ENCODE measurements around the gene ULK1.

GRCh38 chr12:131893605-131894312, 663 bp upstream of the ULK1 start:
- no peak for TF ChIP-seq ATF2 (CRISPR knock-in tag; IDR thresholded peaks at IDR 0.05; ENCODE audit: borderline replicate concordance, low read depth)
- TF ChIP-seq CTCF (IDR thresholded peaks at IDR 0.05): no peak
- TF ChIP-seq NR2C2 (CRISPR knock-in tag; IDR thresholded peaks at IDR 0.05): no peak
- no peak for TF ChIP-seq GABPB1 (CRISPR knock-in tag; IDR thresholded peaks at IDR 0.05)
- TF ChIP-seq CREB1 (CRISPR knock-in tag; IDR thresholded peaks at IDR 0.05): no peak
- TF ChIP-seq MLX (CRISPR knock-in tag; IDR thresholded peaks at IDR 0.05): no peak
- no peak for TF ChIP-seq E2F1 (CRISPR knock-in tag; IDR thresholded peaks at IDR 0.05)
- TF ChIP-seq CBFB (CRISPR knock-in tag; IDR thresholded peaks at IDR 0.05; ENCODE audit: low read depth): no peak
- no peak for TF ChIP-seq TP53 (CRISPR knock-in tag; IDR thresholded peaks at IDR 0.05)
